SK-N-SH treated with all-trans-retinoic acid at 6 μM for 48 hours (cell line): Measurements from ENCODE around the gene CKMT2.
A peak's percentile ranks its signal among the peaks of the same experiment; 100 is the strongest.

ENCODE experiments used
- ATAC-seq: fragments of 200-7000 bp; cut with Tn5 transposase; 3 replicates; pipeline ENCODE4 v1.9.1; 2020; ENCODE audit warnings: mild to moderate bottlenecking, moderate library complexity
- ARNTL ChIP-seq: fragments of 450-650 bp; formaldehyde crosslinking; IDR thresholded peaks from 2 replicates; pipeline ENCODE4 v1.5.0; 2020; ENCODE audit warnings: low read depth, mild to moderate bottlenecking, moderate library complexity, borderline replicate concordance
- BACH2 ChIP-seq: fragments of 250-450 bp; sonication (Bioruptor Pico); IDR thresholded peaks from 2 replicates; pipeline ENCODE4 v1.9.0; 2021; ENCODE audit warnings: mild to moderate bottlenecking, borderline replicate concordance
- CSDC2 ChIP-seq: fragments of 250-450 bp; sonication (Bioruptor Pico); IDR thresholded peaks from 2 replicates; pipeline ENCODE4 v1.5.0; 2020; ENCODE audit warnings: mild to moderate bottlenecking, moderate library complexity
- ESRRG ChIP-seq: fragments of 250-450 bp; sonication (Bioruptor Pico); IDR thresholded peaks from 2 replicates; pipeline ENCODE4 v1.6.1; 2021; ENCODE audit warnings: mild to moderate bottlenecking
- ISL1 ChIP-seq: fragments of 250-450 bp; sonication (Bioruptor Pico); IDR thresholded peaks from 2 replicates; pipeline ENCODE4 v2.1.2; 2022; ENCODE audit warnings: mild to moderate bottlenecking, moderate library complexity
- OSR1 ChIP-seq: fragments of 250-450 bp; sonication (Bioruptor Pico); IDR thresholded peaks from 2 replicates; pipeline ENCODE4 v1.8.0; 2022; ENCODE audit warnings: moderate library complexity, mild to moderate bottlenecking, inconsistent platforms
- POU6F1 ChIP-seq: fragments of 250-450 bp; sonication (Bioruptor Pico); IDR thresholded peaks from 2 replicates; pipeline ENCODE4 v1.8.0; 2021; ENCODE audit warnings: low read depth, mild to moderate bottlenecking, moderate library complexity, borderline replicate concordance
- PPARA ChIP-seq: fragments of 250-450 bp; sonication (Bioruptor Pico); IDR thresholded peaks from 2 replicates; pipeline ENCODE4 v1.5.0; 2020; ENCODE audit warnings: mild to moderate bottlenecking, borderline replicate concordance
- RARB ChIP-seq: fragments of 250-450 bp; sonication (Bioruptor Pico); IDR thresholded peaks from 2 replicates; pipeline ENCODE4 v1.8.0; 2021; ENCODE audit warnings: mild to moderate bottlenecking, moderate library complexity
- SNAI2 ChIP-seq: fragments of 250-450 bp; sonication (Bioruptor Pico); IDR thresholded peaks from 2 replicates; pipeline ENCODE4 v1.5.0; 2020; ENCODE audit warnings: mild to moderate bottlenecking, moderate library complexity
- TCF4 ChIP-seq: fragments of 250-450 bp; sonication (Bioruptor Pico); IDR thresholded peaks from 2 replicates; pipeline ENCODE4 v1.8.0; 2021; ENCODE audit warnings: mild to moderate bottlenecking, moderate library complexity, borderline replicate concordance
- TOX ChIP-seq: fragments of 250-450 bp; sonication (Bioruptor Pico); IDR thresholded peaks from 2 replicates; pipeline ENCODE4 v1.8.0; 2021; ENCODE audit warnings: mild to moderate bottlenecking, moderate library complexity, borderline replicate concordance
- TSHZ2 ChIP-seq: fragments of 250-450 bp; sonication (Bioruptor Pico); IDR thresholded peaks from 2 replicates; pipeline ENCODE4 v1.5.0; 2020; ENCODE audit warnings: mild to moderate bottlenecking, moderate library complexity
- ZC3H10 ChIP-seq: fragments of 250-450 bp; sonication (Bioruptor Pico); IDR thresholded peaks from 2 replicates; pipeline ENCODE4 v1.5.1; 2021; ENCODE audit warnings: mild to moderate bottlenecking, moderate library complexity
- ZFP3 ChIP-seq: fragments of 250-450 bp; sonication (Bioruptor Pico); IDR thresholded peaks from 2 replicates; pipeline ENCODE4 v1.5.0; 2020; ENCODE audit warnings: mild to moderate bottlenecking, moderate library complexity
- ZFP30 ChIP-seq: fragments of 450-650 bp; formaldehyde crosslinking; IDR thresholded peaks from 2 replicates; pipeline ENCODE4 v1.5.0; 2022; ENCODE audit warnings: mild to moderate bottlenecking, moderate library complexity
- ZNF565 ChIP-seq: fragments of 450-650 bp; formaldehyde crosslinking; conservative IDR thresholded peaks from 2 replicates; pipeline ENCODE4 v1.5.0; 2020; ENCODE audit warnings: low read depth, mild to moderate bottlenecking, moderate library complexity
- ZNF70 ChIP-seq: fragments of 450-650 bp; formaldehyde crosslinking; IDR thresholded peaks from 2 replicates; pipeline ENCODE4 v1.5.0; 2020; ENCODE audit warnings: mild to moderate bottlenecking, moderate library complexity
- ZNF8 ChIP-seq: fragments of 450-650 bp; formaldehyde crosslinking; IDR thresholded peaks from 2 replicates; pipeline ENCODE4 v1.5.0; 2020; ENCODE audit warnings: mild to moderate bottlenecking, moderate library complexity
- TF ChIP-seq, protein P1 (sequence below): fragments of 250-450 bp; sonication (Bioruptor Pico); IDR thresholded peaks from 2 replicates; pipeline ENCODE4 v1.5.1; 2020; ENCODE audit warnings: low read depth, mild to moderate bottlenecking, moderate library complexity
- TF ChIP-seq, protein P2 (sequence below): fragments of 250-450 bp; sonication (Bioruptor Pico); IDR thresholded peaks from 2 replicates; pipeline ENCODE4 v1.8.0; 2020; ENCODE audit warnings: mild to moderate bottlenecking, moderate library complexity, borderline replicate concordance
- TF ChIP-seq, protein P3 (sequence below): fragments of 250-450 bp; sonication (Bioruptor Pico); IDR thresholded peaks from 2 replicates; pipeline ENCODE4 v1.5.1; 2021; ENCODE audit warnings: mild to moderate bottlenecking, moderate library complexity

CKMT2 gene

DNA sequence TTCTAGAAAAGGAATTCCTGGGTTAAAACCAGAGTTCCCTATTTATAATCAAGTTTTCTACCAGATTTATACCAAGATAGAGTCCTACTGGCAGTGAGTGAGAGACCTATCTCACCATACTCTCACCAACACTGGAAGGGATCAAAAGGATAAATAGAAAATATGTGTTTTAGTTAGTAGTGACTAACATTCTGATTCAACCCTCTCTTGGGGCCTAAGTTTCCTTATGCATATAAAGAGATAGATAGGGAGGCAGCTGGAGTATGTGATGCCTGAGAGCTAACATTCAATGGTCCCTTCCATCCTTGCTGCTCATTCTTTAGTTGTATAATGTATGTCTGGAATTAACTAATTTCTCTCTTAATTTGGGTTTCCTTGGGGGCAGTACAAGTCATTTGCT lies 32.0 kb downstream of the CKMT2 start:
- no peak for ATAC-seq
- no peak for TF ChIP-seq ESRRG (CRISPR knock-in tag)
- no peak for TF ChIP-seq TCF4 (CRISPR knock-in tag)
- TF ChIP-seq TOX (CRISPR knock-in tag), result no peak
- no peak for TF ChIP-seq ZFP30 (CRISPR knock-in tag)
- TF ChIP-seq OSR1, result no peak
- no peak for TF ChIP-seq ZNF70
- TF ChIP-seq, protein P1, sequence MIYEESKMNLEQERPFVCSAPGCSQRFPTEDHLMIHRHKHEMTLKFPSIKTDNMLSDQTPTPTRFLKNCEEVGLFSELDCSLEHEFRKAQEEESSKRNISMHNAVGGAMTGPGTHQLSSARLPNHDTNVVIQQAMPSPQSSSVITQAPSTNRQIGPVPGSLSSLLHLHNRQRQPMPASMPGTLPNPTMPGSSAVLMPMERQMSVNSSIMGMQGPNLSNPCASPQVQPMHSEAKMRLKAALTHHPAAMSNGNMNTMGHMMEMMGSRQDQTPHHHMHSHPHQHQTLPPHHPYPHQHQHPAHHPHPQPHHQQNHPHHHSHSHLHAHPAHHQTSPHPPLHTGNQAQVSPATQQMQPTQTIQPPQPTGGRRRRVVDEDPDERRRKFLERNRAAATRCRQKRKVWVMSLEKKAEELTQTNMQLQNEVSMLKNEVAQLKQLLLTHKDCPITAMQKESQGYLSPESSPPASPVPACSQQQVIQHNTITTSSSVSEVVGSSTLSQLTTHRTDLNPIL (CRISPR knock-in tag), result no peak
- TF ChIP-seq, protein P2, sequence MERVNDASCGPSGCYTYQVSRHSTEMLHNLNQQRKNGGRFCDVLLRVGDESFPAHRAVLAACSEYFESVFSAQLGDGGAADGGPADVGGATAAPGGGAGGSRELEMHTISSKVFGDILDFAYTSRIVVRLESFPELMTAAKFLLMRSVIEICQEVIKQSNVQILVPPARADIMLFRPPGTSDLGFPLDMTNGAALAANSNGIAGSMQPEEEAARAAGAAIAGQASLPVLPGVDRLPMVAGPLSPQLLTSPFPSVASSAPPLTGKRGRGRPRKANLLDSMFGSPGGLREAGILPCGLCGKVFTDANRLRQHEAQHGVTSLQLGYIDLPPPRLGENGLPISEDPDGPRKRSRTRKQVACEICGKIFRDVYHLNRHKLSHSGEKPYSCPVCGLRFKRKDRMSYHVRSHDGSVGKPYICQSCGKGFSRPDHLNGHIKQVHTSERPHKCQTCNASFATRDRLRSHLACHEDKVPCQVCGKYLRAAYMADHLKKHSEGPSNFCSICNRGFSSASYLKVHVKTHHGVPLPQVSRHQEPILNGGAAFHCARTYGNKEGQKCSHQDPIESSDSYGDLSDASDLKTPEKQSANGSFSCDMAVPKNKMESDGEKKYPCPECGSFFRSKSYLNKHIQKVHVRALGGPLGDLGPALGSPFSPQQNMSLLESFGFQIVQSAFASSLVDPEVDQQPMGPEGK (CRISPR knock-in tag), result no peak
- no peak for TF ChIP-seq RARB
- TF ChIP-seq TSHZ2 (CRISPR knock-in tag), result no peak
- TF ChIP-seq ZFP3, result no peak
- TF ChIP-seq POU6F1, result no peak
- TF ChIP-seq CSDC2 (CRISPR knock-in tag), result no peak
- TF ChIP-seq ISL1 (CRISPR knock-in tag), result no peak
- no peak for TF ChIP-seq SNAI2 (CRISPR knock-in tag)
- TF ChIP-seq ZNF565 (CRISPR knock-in tag), result no peak
- TF ChIP-seq BACH2, result no peak
- TF ChIP-seq PPARA, result no peak
- TF ChIP-seq, protein P3, sequence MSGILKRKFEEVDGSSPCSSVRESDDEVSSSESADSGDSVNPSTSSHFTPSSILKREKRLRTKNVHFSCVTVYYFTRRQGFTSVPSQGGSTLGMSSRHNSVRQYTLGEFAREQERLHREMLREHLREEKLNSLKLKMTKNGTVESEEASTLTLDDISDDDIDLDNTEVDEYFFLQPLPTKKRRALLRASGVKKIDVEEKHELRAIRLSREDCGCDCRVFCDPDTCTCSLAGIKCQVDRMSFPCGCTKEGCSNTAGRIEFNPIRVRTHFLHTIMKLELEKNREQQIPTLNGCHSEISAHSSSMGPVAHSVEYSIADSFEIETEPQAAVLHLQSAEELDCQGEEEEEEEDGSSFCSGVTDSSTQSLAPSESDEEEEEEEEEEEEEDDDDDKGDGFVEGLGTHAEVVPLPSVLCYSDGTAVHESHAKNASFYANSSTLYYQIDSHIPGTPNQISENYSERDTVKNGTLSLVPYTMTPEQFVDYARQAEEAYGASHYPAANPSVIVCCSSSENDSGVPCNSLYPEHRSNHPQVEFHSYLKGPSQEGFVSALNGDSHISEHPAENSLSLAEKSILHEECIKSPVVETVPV, result no peak
- TF ChIP-seq ZNF8 (CRISPR knock-in tag), result no peak

GRCh38 chr5:81268521-81269196 lies 35.5 kb downstream of the CKMT2 start:
- ATAC-seq, result peak; percentile 98
- no peak for TF ChIP-seq PPARA
- TF ChIP-seq, protein P1 (CRISPR knock-in tag), result peak; percentile 57; the same call in 1 of the 2 replicates
- TF ChIP-seq ISL1 (CRISPR knock-in tag), result peak; percentile 90
- no peak for TF ChIP-seq TCF4 (CRISPR knock-in tag)
- no peak for TF ChIP-seq ESRRG (CRISPR knock-in tag)
- TF ChIP-seq TSHZ2 (CRISPR knock-in tag), result no peak
- TF ChIP-seq OSR1, result no peak
- no peak for TF ChIP-seq ZNF70
- TF ChIP-seq BACH2, result no peak
- no peak for TF ChIP-seq ARNTL (CRISPR knock-in tag)
- TF ChIP-seq TOX (CRISPR knock-in tag), result no peak
- no peak for TF ChIP-seq RARB
- no peak for TF ChIP-seq SNAI2 (CRISPR knock-in tag)
- TF ChIP-seq, protein P3, result no peak
- TF ChIP-seq ZC3H10 (CRISPR knock-in tag), result no peak
- no peak for TF ChIP-seq CSDC2 (CRISPR knock-in tag)
